Type B pancreatic cell (in vitro differentiated cells): Measurements from ENCODE around the gene HIVEP3. TPM values are rescaled to one million over a fixed set of nuclear protein-coding genes. Genes with fewer than 3 reads are reported as not detected.

ENCODE experiments used
- DNase-seq: peaks from one replicate; pipeline ENCODE4 v3.0.0; 2021; ENCODE audit warnings: mixed read lengths; ENCODE audit not compliant: unreplicated experiment; ENCODE audit errors: extremely low spot score
- H3K27ac Mint-ChIP-seq: 2 replicates; pipeline ENCODE4 v1.8.0; 2021; ENCODE audit warnings: mild to moderate bottlenecking, mixed read lengths
- H3K27me3 Mint-ChIP-seq: 2 replicates; pipeline ENCODE4 v1.8.0; 2021; ENCODE audit warnings: mixed read lengths
- H3K36me3 Mint-ChIP-seq: 2 replicates; pipeline ENCODE4 v1.8.0; 2021; ENCODE audit warnings: mixed read lengths
- H3K4me1 Mint-ChIP-seq: one replicate; pipeline ENCODE4 v1.8.0; 2021; ENCODE audit warnings: mixed read lengths; ENCODE audit not compliant: unreplicated experiment
- H3K4me3 Mint-ChIP-seq: 2 replicates; pipeline ENCODE4 v1.8.0; 2021; ENCODE audit warnings: mild to moderate bottlenecking, mixed read lengths
- H3K9me3 Mint-ChIP-seq: 2 replicates; pipeline ENCODE4 v1.8.0; 2021; ENCODE audit warnings: mixed read lengths
- total RNA-seq: library from RNA; stranded (reverse); gene quantifications from 2 replicates; pipeline ENCODE4 v1.2.1, GENCODE V29; 2021; ENCODE audit warnings: low replicate concordance
- TF ChIP-seq, protein P1 (sequence below): fragments of 200-600 bp; sonication (generic); conservative IDR thresholded peaks from 2 replicates; pipeline ENCODE4 v1.5.0; 2021; ENCODE audit warnings: antibody characterized with exemption, mild to moderate bottlenecking

The HIVEP3 gene
- total RNA-seq, 1 donor from 2014 or later: 9.2 TPM

DNA sequence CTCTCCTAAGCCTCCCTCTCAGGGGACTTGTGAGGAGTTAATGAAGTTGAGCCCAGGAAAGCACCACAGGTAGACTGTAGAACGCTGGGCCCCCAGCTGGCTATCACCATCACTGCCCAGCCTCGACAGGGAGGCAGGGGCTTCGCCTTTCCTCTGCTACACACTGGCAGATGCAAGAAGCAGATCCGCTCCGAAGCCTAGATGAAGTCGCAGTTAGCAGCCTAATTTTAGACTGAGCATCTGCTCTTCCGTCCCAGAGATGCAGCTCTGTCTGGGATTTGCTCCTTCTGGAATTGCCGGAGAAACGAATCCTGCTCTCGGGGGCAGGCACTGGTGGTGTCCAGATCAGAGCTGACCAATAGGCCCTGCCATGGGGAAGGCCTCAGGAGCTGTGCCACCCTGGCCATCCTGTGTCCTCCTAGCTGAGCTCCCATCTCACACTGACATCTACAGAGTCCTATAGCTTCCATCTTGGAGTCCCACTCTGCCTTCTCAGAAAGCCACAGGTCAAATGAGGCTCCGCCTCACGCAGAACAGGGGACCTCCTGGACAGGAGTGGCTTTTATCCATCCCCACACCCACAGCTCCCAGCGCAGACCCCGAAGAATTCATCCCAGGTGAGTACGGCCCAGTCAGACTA is 247.5 kb downstream of the HIVEP3 start:
- no peaks in the 10 kb centered on the region for H3K9me3 Mint-ChIP-seq
- H3K27me3 Mint-ChIP-seq: peaks cover 29% of the 10 kb centered on the region
- no peak for DNase-seq
- TF ChIP-seq, protein P1, sequence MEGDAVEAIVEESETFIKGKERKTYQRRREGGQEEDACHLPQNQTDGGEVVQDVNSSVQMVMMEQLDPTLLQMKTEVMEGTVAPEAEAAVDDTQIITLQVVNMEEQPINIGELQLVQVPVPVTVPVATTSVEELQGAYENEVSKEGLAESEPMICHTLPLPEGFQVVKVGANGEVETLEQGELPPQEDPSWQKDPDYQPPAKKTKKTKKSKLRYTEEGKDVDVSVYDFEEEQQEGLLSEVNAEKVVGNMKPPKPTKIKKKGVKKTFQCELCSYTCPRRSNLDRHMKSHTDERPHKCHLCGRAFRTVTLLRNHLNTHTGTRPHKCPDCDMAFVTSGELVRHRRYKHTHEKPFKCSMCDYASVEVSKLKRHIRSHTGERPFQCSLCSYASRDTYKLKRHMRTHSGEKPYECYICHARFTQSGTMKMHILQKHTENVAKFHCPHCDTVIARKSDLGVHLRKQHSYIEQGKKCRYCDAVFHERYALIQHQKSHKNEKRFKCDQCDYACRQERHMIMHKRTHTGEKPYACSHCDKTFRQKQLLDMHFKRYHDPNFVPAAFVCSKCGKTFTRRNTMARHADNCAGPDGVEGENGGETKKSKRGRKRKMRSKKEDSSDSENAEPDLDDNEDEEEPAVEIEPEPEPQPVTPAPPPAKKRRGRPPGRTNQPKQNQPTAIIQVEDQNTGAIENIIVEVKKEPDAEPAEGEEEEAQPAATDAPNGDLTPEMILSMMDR: no peak
- H3K27ac Mint-ChIP-seq: no peak overlapping the region
- H3K4me1 Mint-ChIP-seq: peaks cover 40% of the 10 kb centered on the region
- H3K36me3 Mint-ChIP-seq: no peaks in the 10 kb centered on the region
- H3K4me3 Mint-ChIP-seq: no peak overlapping the region

GRCh38 chr1:41670217-41670957 is 248.3 kb downstream of the HIVEP3 start:
- DNase-seq: no peak
- H3K4me1 Mint-ChIP-seq: peaks cover 40% of the 10 kb centered on the region
- H3K36me3 Mint-ChIP-seq: no peaks in the 10 kb centered on the region
- peaks cover 29% of the 10 kb centered on the region for H3K27me3 Mint-ChIP-seq
- no peak overlapping the region for H3K27ac Mint-ChIP-seq
- no peak overlapping the region for H3K4me3 Mint-ChIP-seq
- no peaks in the 10 kb centered on the region for H3K9me3 Mint-ChIP-seq
- TF ChIP-seq, protein P1: no peak

DNA sequence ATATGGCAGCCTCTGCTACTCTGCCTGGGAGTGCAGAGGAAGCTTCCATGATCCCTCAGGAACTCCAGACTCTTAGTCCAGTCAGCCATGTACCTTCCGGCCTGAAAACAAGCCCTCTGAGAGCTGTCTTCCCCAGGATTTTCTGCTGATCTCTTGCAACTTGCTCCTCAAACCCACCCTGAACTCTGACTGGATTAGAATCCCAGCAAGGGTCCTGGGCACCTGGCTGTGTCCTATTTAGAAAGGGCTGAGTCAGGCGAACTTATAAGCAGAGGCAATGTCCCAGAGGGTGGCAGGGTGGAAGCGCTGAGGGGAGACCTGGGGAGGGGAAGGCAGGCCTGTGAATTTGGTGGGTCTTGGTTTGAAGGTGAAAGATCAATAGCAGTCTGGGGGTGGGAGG is 249.8 kb downstream of the HIVEP3 start:
- H3K4me1 Mint-ChIP-seq: peaks cover 45% of the 10 kb centered on the region

DNA sequence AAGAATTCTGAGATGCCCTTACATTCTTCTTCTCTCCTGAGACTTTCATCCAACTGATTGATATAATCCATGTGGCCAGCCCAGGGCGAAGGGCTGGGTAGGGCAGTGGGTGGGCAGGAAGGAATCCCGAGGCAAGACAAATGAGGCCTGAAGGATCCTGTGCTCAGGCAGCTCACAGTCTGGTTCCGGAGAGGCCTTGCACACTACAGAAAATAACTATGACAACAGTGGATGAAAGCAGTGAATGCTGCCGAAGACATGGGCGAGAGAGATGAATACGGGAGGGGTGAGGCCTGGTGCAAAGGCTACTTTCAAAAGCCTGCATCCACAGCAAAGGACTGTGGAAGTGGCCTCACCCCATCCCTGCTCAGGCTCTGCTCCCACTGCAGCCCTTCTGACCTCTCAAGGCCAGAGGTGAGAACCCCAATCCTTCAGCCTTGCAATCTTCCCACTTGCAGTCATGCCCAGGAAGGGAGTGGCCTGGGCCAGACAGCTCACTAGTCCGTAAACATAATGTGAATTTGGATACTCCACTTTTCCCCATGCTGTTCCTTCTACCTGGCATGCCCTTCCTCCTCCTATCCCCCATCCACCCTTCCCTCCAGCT is 250.6 kb downstream of the HIVEP3 start:
- H3K4me1 Mint-ChIP-seq: peaks cover 44% of the 10 kb centered on the region
- no peaks in the 10 kb centered on the region for H3K36me3 Mint-ChIP-seq
- DNase-seq: no peak
- peaks cover 24% of the 10 kb centered on the region for H3K27me3 Mint-ChIP-seq
- H3K4me3 Mint-ChIP-seq: no peak overlapping the region
- H3K27ac Mint-ChIP-seq: no peak overlapping the region
- no peaks in the 10 kb centered on the region for H3K9me3 Mint-ChIP-seq
- TF ChIP-seq, protein P1: no peak

More for the DNA sequence above, 249.8 kb downstream of the HIVEP3 start:
- Mint-ChIP-seq H3K9me3 (no peaks in the 10 kb centered on the region), H3K4me3 (no peak overlapping the region), H3K27me3 (peaks cover 24% of the 10 kb centered on the region), H3K27ac (no peak overlapping the region), H3K36me3 (no peaks in the 10 kb centered on the region)
- no peak for DNase-seq
- TF ChIP-seq, protein P1: no peak

DNA sequence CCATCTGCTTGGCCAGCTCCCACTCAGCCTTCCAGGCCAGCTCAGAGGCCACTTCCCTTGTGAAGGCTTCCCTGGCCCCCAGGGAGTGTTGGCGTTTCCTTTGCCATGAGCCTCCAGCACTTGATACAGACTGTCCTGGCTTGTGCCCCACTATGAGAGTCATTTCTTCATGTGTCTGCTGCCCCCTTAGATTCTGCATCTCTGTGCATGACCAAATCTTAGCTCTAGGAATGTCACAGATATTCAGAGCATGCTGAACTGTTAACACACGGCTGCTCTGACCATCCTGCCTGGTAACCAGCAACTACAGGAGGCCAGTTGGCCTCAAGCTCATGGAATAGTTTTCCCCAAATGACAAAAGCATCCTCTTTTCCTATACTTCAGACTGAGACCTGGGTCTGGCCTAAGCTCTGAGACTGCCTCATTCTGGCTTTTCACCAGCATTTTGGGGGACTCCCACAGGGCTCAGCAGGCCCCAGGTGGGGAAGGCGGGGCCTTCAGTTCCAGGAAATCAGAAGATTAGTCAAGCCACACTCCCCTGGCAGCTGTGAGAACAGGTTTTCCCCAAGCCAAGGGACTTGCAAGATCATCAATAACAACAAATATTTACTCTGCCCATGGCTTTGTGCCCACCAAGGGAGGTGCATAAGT is 251.6 kb downstream of the HIVEP3 start:
- no peaks in the 10 kb centered on the region for H3K9me3 Mint-ChIP-seq
- no peak overlapping the region for H3K4me3 Mint-ChIP-seq
- H3K4me1 Mint-ChIP-seq: peaks cover 35% of the 10 kb centered on the region
- DNase-seq: no peak
- TF ChIP-seq, protein P1: no peak
- H3K36me3 Mint-ChIP-seq: no peaks in the 10 kb centered on the region
- peaks cover 21% of the 10 kb centered on the region for H3K27me3 Mint-ChIP-seq
- no peak overlapping the region for H3K27ac Mint-ChIP-seq
